Cardiac fibroblast (primary cell): ENCODE data around the gene RABGAP1.

ENCODE experiments used
- DNase-seq, 2 donors: peaks; one replicate each; pipeline versions ENCODE4 v3.0.0 to v3.0.0-alpha.2; 2010; ENCODE audit warnings: low read depth in 2 of 2
- H3K4me3 ChIP-seq, 2 donors: replicated peaks in 1 of 2; 1 replicate in 1 of 2; 2 replicates in 1 of 2; pipeline ENCODE4 v1.5.1; 2011; ENCODE audit warnings: low read depth in 2 of 2, low read length in 2 of 2, mild to moderate bottlenecking in 2 of 2, moderate library complexity in 1 of 2
- CTCF ChIP-seq: IDR thresholded peaks from one replicate; pipeline ENCODE4 v1.5.1; 2011; ENCODE audit warnings: low read depth, mild to moderate bottlenecking, low read length, inconsistent platforms

The RABGAP1 gene

GRCh38 chr9:123003466-123003865 is 62.6 kb downstream of the RABGAP1 start:
- peak; percentile 48 to 59 for DNase-seq
- no peak for TF ChIP-seq CTCF
- no peak overlapping the region for H3K4me3 ChIP-seq

GRCh38 chr9:123005964-123006363 is 65.1 kb downstream of the RABGAP1 start:
- no peak for DNase-seq
- TF ChIP-seq CTCF = no peak
- H3K4me3 ChIP-seq = no peak overlapping the region

DNA sequence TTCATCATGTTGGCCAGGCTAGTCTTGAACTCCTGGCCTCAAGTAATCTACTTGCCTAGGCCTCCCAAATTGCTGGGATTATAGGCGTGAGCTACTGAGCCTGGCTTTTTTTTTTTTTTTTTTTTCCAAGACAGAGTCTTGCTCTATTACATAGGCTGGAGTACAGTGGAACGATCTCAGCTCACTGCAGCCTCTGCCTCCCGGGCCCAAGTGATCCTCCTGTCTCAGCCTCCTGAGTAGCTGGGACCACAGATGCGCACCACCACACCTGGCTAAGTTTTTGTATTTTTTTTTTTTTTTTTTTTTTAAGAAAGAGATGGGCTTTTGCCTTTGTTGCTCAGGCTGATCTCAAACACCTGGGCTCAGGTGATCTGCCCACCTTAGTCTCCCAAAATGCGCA is 66.4 kb downstream of the RABGAP1 start:
- no peak for DNase-seq
- no peak overlapping the region for H3K4me3 ChIP-seq
- TF ChIP-seq CTCF = no peak

GRCh38 chr9:123008909-123009308 is 68.1 kb downstream of the RABGAP1 start:
- no peak for TF ChIP-seq CTCF
- DNase-seq = no peak
- no peak overlapping the region for H3K4me3 ChIP-seq

DNA sequence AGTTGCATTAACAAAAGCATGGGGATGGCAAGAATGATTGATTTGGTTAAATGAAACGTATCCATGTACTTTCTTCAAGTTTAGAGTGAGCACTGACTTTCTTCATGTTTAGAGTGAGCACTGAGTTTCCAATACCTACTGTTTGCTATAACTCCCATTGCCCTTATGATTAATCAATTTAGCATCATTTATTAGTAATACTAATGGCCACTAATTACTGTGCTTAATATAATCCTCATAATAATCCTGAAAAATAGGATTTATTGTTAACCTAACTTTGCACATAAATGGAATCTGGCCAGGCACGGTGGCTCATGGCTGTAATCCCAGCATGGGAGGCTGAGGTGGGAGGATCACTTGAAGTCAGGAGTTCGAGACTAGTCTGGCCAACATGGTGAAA is 70.6 kb downstream of the RABGAP1 start:
- H3K4me3 ChIP-seq = no peak overlapping the region
- TF ChIP-seq CTCF = no peak

DNA sequence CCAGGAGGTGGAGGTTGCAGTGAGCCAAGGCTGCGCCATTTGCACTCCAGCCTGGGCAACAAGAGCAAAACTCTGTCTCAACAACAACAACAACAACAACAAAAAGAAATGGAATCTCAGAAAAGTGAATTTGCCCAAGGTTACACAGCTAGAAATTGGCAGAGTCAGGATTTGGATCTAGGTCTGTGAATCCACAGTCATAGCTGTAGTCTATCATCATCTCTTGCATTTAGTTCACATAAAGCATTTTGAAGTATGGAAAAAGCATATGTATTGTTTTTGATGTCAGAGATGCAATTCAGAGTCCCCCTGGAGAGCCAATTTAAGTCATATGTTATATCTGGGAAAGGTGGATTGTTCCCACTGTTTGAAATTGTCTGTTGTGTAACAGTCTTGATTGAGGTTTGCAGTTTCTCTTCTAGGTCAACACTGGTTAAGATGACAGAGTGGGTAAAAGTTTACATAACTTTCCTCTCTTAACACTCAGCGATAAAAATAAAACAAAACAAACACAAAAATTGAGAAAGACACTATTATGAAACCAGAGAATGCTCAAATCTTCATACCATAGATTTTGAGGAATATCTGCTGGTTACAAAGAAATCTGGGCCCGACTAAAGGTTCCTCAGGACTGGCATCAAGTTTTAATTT is 71.2 kb downstream of the RABGAP1 start:
- TF ChIP-seq CTCF = no peak
- no peak overlapping the region for H3K4me3 ChIP-seq
- peak; percentile 41 to 43 for DNase-seq

More for the DNA sequence above, 70.6 kb downstream of the RABGAP1 start:
- no peak for DNase-seq

DNA sequence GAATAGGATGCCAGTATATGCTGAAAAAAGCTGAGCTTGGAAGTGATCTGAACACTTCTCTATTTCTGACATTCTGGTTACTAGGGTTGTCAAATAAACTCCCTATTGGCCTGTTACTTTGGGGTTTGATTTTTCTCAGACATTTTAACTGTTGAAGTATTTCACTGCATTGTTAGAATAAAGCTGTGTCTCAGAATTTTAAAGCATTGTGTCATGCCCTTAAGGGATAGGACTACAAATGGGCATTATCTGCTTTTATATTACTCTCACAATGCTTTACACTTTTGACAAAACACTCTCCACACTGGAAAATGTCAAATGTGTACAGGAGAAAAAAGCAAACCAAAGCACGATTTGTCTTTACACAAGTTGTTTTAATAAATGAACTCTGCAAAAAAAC is 75.8 kb downstream of the RABGAP1 start:
- no peak overlapping the region for H3K4me3 ChIP-seq
- TF ChIP-seq CTCF = no peak
- no peak for DNase-seq
